ENCODE measurements around the gene CNOT3.
"Not testable (repeated sequence)": the region's sequence is repeated elsewhere in the genome, so short reads cannot be mapped to it uniquely, and the experiment has no call there.

The CNOT3 gene

GRCh38 chr19:54168174-54168917, 30.8 kb downstream of the CNOT3 start:
- peaks cover 6% of the 10 kb centered on the region; the same call in 1 of the 2 replicates for H3K27me3 ChIP-seq
- DNase-seq = peak; percentile 94
- H3K4me3 ChIP-seq (ENCODE audit: low read depth, low read length) = no peak overlapping the region
- no peaks in the 10 kb centered on the region for H3K4me1 ChIP-seq
- no peaks in the 10 kb centered on the region for H3K36me3 ChIP-seq
- peak; percentile 89 for TF ChIP-seq CTCF (IDR thresholded peaks at IDR 0.05; ENCODE audit: low read depth, low read length)
- no peaks in the 10 kb centered on the region for H3K9me3 ChIP-seq

- Histone ChIP-seq H3K9me3 (no peaks in the 10 kb centered on the region), H3K27me3 (peaks cover 9% of the 10 kb centered on the region; the same call in 1 of the 2 replicates), H3K4me3 (ENCODE audit: low read depth, low read length) (no peak overlapping the region), H3K36me3 (no peaks in the 10 kb centered on the region), H3K4me1 (no peaks in the 10 kb centered on the region)
- TF ChIP-seq CTCF (IDR thresholded peaks at IDR 0.05; ENCODE audit: low read depth, low read length) = no peak
- no peak for DNase-seq
These were observed 31.7 kb downstream of the CNOT3 start for GRCh38 chr19:54169149-54169740.

- not testable (repeated sequence) for H3K36me3 ChIP-seq; H3K9me3 ChIP-seq; H3K4me1 ChIP-seq; H3K4me3 ChIP-seq (ENCODE audit: low read depth, low read length); DNase-seq; H3K27me3 ChIP-seq
These were observed 34.3 kb downstream of the CNOT3 start for GRCh38 chr19:54171736-54172431.

- Histone ChIP-seq H3K4me1 (no peaks in the 10 kb centered on the region), H3K4me3 (ENCODE audit: low read depth, low read length) (no peak within 1 kb of the TSS), H3K36me3 (no peaks in the 10 kb centered on the region), H3K27me3 (peaks cover 9% of the 10 kb centered on the region; the same call in 1 of the 2 replicates), H3K9me3 (no peaks in the 10 kb centered on the region)
- no peak for TF ChIP-seq CTCF (IDR thresholded peaks at IDR 0.05; ENCODE audit: low read depth, low read length)
- DNase-seq = no peak
These were observed 35.2 kb downstream of the CNOT3 start, which contains the start of gene TMC4 for GRCh38 chr19:54172471-54173358. TSS of gene TMC4 (minus strand) at chr19:54173160. CDS start at chr19:54173117, 43 bp downstream.

DNA sequence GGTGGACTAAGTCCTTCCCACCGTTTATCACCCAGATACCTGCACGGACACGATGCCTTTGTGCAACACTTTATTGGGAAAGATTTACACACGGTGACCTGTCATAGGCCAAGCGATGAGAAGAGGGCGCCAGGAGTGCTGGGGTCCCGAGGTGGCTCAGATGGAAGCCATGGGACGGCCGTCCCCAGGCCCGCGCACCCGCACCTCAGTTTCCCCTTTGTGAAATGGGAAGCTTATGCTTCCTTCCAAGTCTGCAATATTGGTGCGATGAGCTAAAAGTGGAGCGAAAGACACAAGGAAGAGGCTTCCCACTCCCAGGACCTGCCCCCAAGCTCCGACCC, 35.8 kb downstream of the CNOT3 start:
- H3K4me3 ChIP-seq (ENCODE audit: low read depth, low read length) = no peak overlapping the region
- no peaks in the 10 kb centered on the region for H3K4me1 ChIP-seq
- H3K9me3 ChIP-seq = no peaks in the 10 kb centered on the region
- no peak for TF ChIP-seq CTCF (IDR thresholded peaks at IDR 0.05; ENCODE audit: low read depth, low read length)
- DNase-seq = no peak
- H3K27me3 ChIP-seq = peaks cover 9% of the 10 kb centered on the region; the same call in 1 of the 2 replicates
- H3K36me3 ChIP-seq = no peaks in the 10 kb centered on the region
